Measurements from ENCODE around the gene TOLLIP.

DNA sequence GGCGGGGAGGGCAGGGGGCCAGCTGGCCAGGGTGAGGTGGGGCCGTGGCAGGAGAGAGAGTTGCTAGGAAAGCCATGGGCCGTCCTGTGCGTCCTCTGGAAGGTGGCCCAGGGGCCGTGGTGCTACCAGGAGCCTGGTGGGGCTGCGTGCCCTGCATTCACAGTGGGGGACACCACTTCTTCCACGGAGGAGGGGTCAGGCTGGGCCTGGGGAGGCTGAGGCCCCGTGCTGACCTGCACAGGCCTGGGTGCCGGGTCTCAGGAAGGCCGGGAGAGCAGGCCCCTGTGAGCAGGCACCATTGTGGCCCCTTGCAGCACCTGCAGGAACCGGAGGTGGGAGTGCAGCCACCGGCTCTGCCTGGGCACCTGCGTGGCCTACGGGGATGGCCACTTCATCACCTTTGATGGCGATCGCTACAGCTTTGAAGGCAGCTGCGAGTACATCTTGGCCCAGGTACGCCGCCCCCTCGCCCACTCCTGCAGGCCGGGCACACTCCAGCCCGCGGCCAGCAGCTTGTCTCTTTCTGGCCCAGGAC, 74.6 kb downstream of the TOLLIP start:
- no peak for TF ChIP-seq EZH2phosphoT487 (IDR thresholded peaks at IDR 0.05; ENCODE audit: borderline replicate concordance, low read length)
- TF ChIP-seq CTCF (IDR thresholded peaks at IDR 0.05; ENCODE audit: low read depth, low read length, poor library complexity, severe bottlenecking): no peak

All from DOHH2 (cell line).